HepG2 (cell line): ENCODE measurements around the gene CCDC157. TPM values are rescaled to one million over a fixed set of nuclear protein-coding genes. Genes with fewer than 3 reads are reported as not detected.
A peak's percentile ranks its signal among the peaks of the same experiment; 100 is the strongest.

ENCODE experiments used
- FOXP1 ChIP-seq, 2 experiments: fragments of 450-650 bp in 1 of 2; IDR thresholded peaks; 2 replicates each; pipeline ENCODE4 v1.6.1; 2017 to 2018; ENCODE audit warnings: antibody characterized with exemption in 1 of 2
- IRF2 ChIP-seq: IDR thresholded peaks from 2 replicates; pipeline ENCODE4 v1.6.1; 2018; ENCODE audit warnings: missing genetic modification reagents, missing compliant biosample characterization
- MXD1 ChIP-seq: sonication (generic); formaldehyde crosslinking; IDR thresholded peaks from 2 replicates; pipeline ENCODE4 v1.4.0; 2020; ENCODE audit warnings: mild to moderate bottlenecking, missing genetic modification reagents
- NFIB ChIP-seq: sonication (generic); formaldehyde crosslinking; IDR thresholded peaks from 2 replicates; pipeline ENCODE4 v1.9.0; 2021; ENCODE audit warnings: missing genetic modification reagents, mild to moderate bottlenecking, borderline replicate concordance
- NR2C2 ChIP-seq: sonication (generic); formaldehyde crosslinking; IDR thresholded peaks from 2 replicates; pipeline ENCODE4 v1.4.0; 2020; ENCODE audit warnings: missing genetic modification reagents, mild to moderate bottlenecking, moderate library complexity, borderline replicate concordance
- PPARG ChIP-seq: conservative IDR thresholded peaks from 2 replicates; pipeline ENCODE4 v1.6.1; 2016; ENCODE audit warnings: missing biosample characterization, missing genetic modification reagents
- REXO4 ChIP-seq: sonication (generic); formaldehyde crosslinking; IDR thresholded peaks from 2 replicates; pipeline ENCODE4 v1.8.0; 2022; ENCODE audit warnings: missing genetic modification reagents, mild to moderate bottlenecking, borderline replicate concordance
- TEF ChIP-seq: sonication (generic); formaldehyde crosslinking; IDR thresholded peaks from 2 replicates; pipeline ENCODE4 v1.5.0; 2020; ENCODE audit warnings: missing genetic modification reagents
- TOE1 ChIP-seq: sonication (generic); formaldehyde crosslinking; IDR thresholded peaks from 2 replicates; pipeline ENCODE4 v1.4.0; 2020; ENCODE audit warnings: mild to moderate bottlenecking, missing genetic modification reagents
- ZNF12 ChIP-seq: sonication (generic); formaldehyde crosslinking; IDR thresholded peaks from 2 replicates; pipeline ENCODE4 v1.5.0; 2020; ENCODE audit warnings: missing genetic modification reagents
- ZNF142 ChIP-seq: sonication (generic); formaldehyde crosslinking; IDR thresholded peaks from 2 replicates; pipeline ENCODE4 v1.4.0; 2020; ENCODE audit warnings: missing genetic modification reagents
- ZNF224 ChIP-seq: sonication (generic); formaldehyde crosslinking; IDR thresholded peaks from 2 replicates; pipeline ENCODE4 v1.5.0; 2020; ENCODE audit warnings: mild to moderate bottlenecking, missing genetic modification reagents
- ZNF234 ChIP-seq: sonication (generic); formaldehyde crosslinking; conservative IDR thresholded peaks from 2 replicates; pipeline ENCODE4 v1.5.1; 2020; ENCODE audit warnings: mild to moderate bottlenecking, missing genetic modification reagents
- ZNF235 ChIP-seq: sonication (generic); formaldehyde crosslinking; IDR thresholded peaks from 2 replicates; pipeline ENCODE4 v1.8.1; 2023; ENCODE audit warnings: mild to moderate bottlenecking, missing genetic modification reagents, borderline replicate concordance
- ZNF430 ChIP-seq: sonication (generic); formaldehyde crosslinking; IDR thresholded peaks from 2 replicates; pipeline ENCODE4 v1.9.0; 2021; ENCODE audit warnings: mild to moderate bottlenecking, missing genetic modification reagents
- ZNF552 ChIP-seq: sonication (generic); formaldehyde crosslinking; IDR thresholded peaks from 2 replicates; pipeline ENCODE4 v1.9.0; 2022; ENCODE audit warnings: missing genetic modification reagents, mild to moderate bottlenecking, borderline replicate concordance
- ZNF557 ChIP-seq: sonication (generic); formaldehyde crosslinking; IDR thresholded peaks from 2 replicates; pipeline ENCODE4 v1.4.0; 2020; ENCODE audit warnings: missing genetic modification reagents
- ZNF790 ChIP-seq: sonication (generic); formaldehyde crosslinking; IDR thresholded peaks from 2 replicates; pipeline ENCODE4 v1.8.0; 2022; ENCODE audit warnings: missing genetic modification reagents, mild to moderate bottlenecking, borderline replicate concordance
- ZZZ3 ChIP-seq: sonication (generic); formaldehyde crosslinking; IDR thresholded peaks from 2 replicates; pipeline ENCODE4 v1.4.0; 2020; ENCODE audit warnings: missing genetic modification reagents, mild to moderate bottlenecking, borderline replicate concordance
- polyA plus RNA-seq, 8 experiments: library from polyadenylated mRNA; depleted of rRNA in 3 of 8; stranded (reverse) in 7 of 8; unstranded in 1 of 8; fragments of >200 nt; fragmentation: Illumina TruSeq in 4 of 8; extraction: Trizol in 4 of 8; gene quantifications; 2 replicates each; pipeline versions ENCODE4 v1.2.1 to v1.2.3, GENCODE V29; 2011 to 2016; ENCODE audit warnings: low read depth in 4 of 8, missing spikeins in 1 of 8, mixed read lengths in 1 of 8; ENCODE audit not compliant: insufficient read depth in 1 of 8
- total RNA-seq, 5 experiments: library from RNA; depleted of rRNA; stranded (reverse); fragments of >200 nt; fragmentation: Illumina TruSeq; extraction: Trizol; gene quantifications; 2 replicates each; pipeline ENCODE4 v1.2.3, GENCODE V29; 2016; ENCODE audit warnings: low read depth in 1 of 5
- TF ChIP-seq, protein P1 (sequence below): sonication (generic); formaldehyde crosslinking; IDR thresholded peaks from 2 replicates; pipeline ENCODE4; 2020; ENCODE audit warnings: missing genetic modification reagents, mild to moderate bottlenecking, borderline replicate concordance

CCDC157 gene
- total and polyA plus RNA-seq, 2 of the 13 experiments (the other 11 are each of a cell fraction or from before 2014, with no cell fraction given), result 1.4 to 1.6 TPM

DNA sequence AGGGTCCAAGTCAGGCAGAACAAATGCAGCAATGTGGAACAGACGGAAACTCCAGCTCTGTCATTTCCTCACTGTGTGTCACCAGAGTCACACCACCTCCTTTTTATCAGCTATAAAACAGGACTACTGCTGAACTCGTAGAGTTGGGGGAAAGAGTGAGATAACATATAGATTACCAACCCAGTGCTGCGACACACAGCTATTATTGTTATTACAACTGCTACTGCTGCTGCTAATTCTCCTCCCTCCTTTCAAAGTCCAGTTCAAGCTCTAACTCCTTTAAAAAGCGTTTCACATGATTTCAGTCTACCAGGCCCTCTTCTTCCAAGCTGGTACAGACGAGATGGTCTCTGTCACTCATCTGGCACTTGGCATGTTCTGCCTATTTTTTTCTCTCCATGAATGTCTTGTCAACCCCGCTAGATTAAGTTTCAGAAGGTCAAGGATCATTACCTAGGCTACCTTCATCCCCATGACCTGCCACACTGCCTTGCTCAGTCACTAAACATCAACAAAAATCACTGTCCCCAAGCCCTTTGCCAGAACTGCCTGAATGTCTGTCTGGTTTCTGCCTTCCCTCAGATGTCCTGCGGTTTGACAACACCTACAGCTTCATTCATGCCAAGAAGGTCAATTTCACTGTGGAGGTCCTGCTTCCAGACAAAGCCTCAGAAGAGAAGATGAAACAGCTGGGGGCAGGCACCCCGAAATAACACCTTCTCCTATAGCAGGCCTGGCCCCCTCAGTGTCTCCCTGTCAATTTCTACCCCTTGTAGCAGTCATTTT is 65.1 kb downstream of the CCDC157 start (continued):
- TF ChIP-seq ZNF12 (no peak), NFIB (CRISPR knock-in tag) (no peak), ZNF552 (CRISPR knock-in tag) (no peak), ZNF234 (no peak), ZNF557 (CRISPR knock-in tag) (no peak), NR2C2 (CRISPR knock-in tag) (no peak), ZZZ3 (CRISPR knock-in tag) (no peak), ZNF235 (CRISPR knock-in tag) (no peak), FOXP1 (IDR thresholded peaks at IDR 0.05) (no peak), FOXP1 (CRISPR knock-in tag; IDR thresholded peaks at IDR 0.05) (peak; percentile 22; the same call in 1 of the 2 replicates), TEF (CRISPR knock-in tag) (no peak), PPARG (CRISPR knock-in tag) (no peak), IRF2 (CRISPR knock-in tag) (peak; percentile 6; the same call in 1 of the 2 replicates), ZNF430 (CRISPR knock-in tag) (no peak), ZNF790 (CRISPR knock-in tag) (no peak), TOE1 (CRISPR knock-in tag) (no peak), MXD1 (CRISPR knock-in tag) (no peak), ZNF224 (no peak), ZNF142 (CRISPR knock-in tag) (no peak), REXO4 (CRISPR knock-in tag) (no peak)
- TF ChIP-seq, protein P1, sequence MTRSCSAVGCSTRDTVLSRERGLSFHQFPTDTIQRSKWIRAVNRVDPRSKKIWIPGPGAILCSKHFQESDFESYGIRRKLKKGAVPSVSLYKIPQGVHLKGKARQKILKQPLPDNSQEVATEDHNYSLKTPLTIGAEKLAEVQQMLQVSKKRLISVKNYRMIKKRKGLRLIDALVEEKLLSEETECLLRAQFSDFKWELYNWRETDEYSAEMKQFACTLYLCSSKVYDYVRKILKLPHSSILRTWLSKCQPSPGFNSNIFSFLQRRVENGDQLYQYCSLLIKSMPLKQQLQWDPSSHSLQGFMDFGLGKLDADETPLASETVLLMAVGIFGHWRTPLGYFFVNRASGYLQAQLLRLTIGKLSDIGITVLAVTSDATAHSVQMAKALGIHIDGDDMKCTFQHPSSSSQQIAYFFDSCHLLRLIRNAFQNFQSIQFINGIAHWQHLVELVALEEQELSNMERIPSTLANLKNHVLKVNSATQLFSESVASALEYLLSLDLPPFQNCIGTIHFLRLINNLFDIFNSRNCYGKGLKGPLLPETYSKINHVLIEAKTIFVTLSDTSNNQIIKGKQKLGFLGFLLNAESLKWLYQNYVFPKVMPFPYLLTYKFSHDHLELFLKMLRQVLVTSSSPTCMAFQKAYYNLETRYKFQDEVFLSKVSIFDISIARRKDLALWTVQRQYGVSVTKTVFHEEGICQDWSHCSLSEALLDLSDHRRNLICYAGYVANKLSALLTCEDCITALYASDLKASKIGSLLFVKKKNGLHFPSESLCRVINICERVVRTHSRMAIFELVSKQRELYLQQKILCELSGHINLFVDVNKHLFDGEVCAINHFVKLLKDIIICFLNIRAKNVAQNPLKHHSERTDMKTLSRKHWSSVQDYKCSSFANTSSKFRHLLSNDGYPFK (CRISPR knock-in tag), result no peak
